Ovary (tissue), 3 donors: ENCODE data around the gene ADK.

ENCODE experiments used
- EP300 ChIP-seq: sonication (generic); formaldehyde crosslinking; IDR thresholded peaks from one replicate; pipeline ENCODE4 v1.6.1; 2017; ENCODE audit warnings: antibody characterized with exemption
- POLR2A ChIP-seq: fragments of 450-650 bp; IDR thresholded peaks from one replicate; pipeline ENCODE4 v1.6.1; 2017; ENCODE audit warnings: antibody characterized with exemption, mild to moderate bottlenecking, moderate library complexity
- TF ChIP-seq, protein P1 (sequence below), 3 donors: fragments of 450-650 bp in 2 of 3; fragments of 200-600 bp in 1 of 3; IDR thresholded peaks; one replicate each; pipeline versions ENCODE4 v1.5.1 to v1.8.0; 2016 to 2022; ENCODE audit warnings: antibody characterized with exemption in 3 of 3, mild to moderate bottlenecking in 1 of 3
- donor health status: DM: no; HTN: no; CAD: no.

DNA sequence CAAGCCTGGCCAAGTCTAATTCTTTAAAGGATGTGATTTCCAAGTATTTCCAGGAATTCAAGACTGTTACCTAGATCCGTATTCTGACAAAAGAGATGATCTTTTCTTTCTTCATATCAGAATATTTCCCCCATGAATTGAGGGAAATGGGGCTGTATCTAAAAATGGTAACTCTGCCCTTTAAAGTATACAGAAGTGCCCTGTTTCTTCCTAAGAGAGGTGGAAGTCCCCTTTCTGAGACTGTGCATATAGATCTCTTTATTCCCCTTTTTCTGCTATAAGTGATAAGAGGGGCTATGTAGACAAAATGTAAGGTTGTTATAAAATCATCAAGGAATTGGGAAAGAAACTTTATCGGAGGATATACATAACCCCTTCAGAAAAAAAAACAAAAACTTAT is 388.3 kb downstream of the ADK start:
- no peak for TF ChIP-seq EP300
- no peak for TF ChIP-seq POLR2A
- TF ChIP-seq, protein P1, sequence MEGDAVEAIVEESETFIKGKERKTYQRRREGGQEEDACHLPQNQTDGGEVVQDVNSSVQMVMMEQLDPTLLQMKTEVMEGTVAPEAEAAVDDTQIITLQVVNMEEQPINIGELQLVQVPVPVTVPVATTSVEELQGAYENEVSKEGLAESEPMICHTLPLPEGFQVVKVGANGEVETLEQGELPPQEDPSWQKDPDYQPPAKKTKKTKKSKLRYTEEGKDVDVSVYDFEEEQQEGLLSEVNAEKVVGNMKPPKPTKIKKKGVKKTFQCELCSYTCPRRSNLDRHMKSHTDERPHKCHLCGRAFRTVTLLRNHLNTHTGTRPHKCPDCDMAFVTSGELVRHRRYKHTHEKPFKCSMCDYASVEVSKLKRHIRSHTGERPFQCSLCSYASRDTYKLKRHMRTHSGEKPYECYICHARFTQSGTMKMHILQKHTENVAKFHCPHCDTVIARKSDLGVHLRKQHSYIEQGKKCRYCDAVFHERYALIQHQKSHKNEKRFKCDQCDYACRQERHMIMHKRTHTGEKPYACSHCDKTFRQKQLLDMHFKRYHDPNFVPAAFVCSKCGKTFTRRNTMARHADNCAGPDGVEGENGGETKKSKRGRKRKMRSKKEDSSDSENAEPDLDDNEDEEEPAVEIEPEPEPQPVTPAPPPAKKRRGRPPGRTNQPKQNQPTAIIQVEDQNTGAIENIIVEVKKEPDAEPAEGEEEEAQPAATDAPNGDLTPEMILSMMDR (IDR thresholded peaks at IDR 0.05): no peak
